Dendritic cell treated with granulocyte-macrophage colony-stimulating factor and Interleukin-4, amounts not matched to agents 40 ng/mL and 50 ng/mL, for 4 days (primary cell): ENCODE results near the gene MRRF.

Experiments used
- H3K27ac Mint-ChIP-seq: one replicate; pipeline ENCODE4 v1.8.0; 2022; ENCODE audit warnings: mild to moderate bottlenecking, mixed read lengths
- H3K27me3 Mint-ChIP-seq: one replicate; pipeline ENCODE4 v1.8.0; 2022; ENCODE audit warnings: mild to moderate bottlenecking, mixed read lengths
- H3K36me3 Mint-ChIP-seq: one replicate; pipeline ENCODE4 v1.8.0; 2022; ENCODE audit warnings: low read depth, mixed read lengths
- H3K4me1 Mint-ChIP-seq: one replicate; pipeline ENCODE4 v1.8.0; 2022; ENCODE audit warnings: low read depth, mixed read lengths
- H3K4me3 Mint-ChIP-seq: one replicate; pipeline ENCODE4 v1.8.0; 2022; ENCODE audit warnings: mild to moderate bottlenecking, moderate library complexity, mixed read lengths
- H3K9me3 Mint-ChIP-seq: one replicate; pipeline ENCODE4 v1.8.0; 2022; ENCODE audit warnings: mixed read lengths
- intact Hi-C: fragments of 100-400 bp; cut with micrococcal nuclease; formaldehyde crosslinking; loops from one replicate; pipeline ENCODE4 v1.15.0; 2022

The MRRF gene

DNA sequence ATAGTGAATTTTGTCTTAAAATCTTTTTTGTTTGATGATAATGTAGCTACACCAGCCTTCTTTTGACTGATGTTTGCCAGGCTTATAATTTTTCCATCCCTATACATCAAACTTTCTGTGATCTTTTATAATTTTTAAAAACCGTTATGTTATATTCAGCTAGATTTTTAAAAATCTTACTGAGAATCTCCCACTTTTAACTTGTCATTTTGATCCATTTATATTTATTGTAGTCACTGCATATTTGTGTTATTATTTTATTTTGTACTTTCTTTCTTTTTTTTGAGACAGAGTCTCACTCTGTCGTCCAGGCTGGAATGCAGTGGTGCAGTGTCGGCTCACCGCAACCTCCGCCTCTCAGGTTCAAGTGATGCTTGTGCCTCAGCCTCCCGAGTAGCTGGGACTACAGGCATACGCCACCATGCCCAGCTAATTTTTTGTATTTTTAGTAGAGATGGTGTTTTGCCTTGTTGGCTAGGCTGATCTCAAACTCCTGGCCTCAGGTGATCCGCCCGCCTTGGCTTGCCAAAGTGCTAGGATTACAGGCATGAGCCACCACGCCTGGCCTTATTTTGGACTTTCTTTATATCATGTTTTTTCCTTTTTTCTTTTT lies 12.7 kb downstream of the MRRF start:
- intact Hi-C loops = no loop called here
- Mint-ChIP-seq H3K27me3 (no peaks in the 10 kb centered on the region), H3K9me3 (peaks cover 12% of the 10 kb centered on the region), H3K4me1 (peaks cover 15% of the 10 kb centered on the region), H3K4me3 (no peak overlapping the region), H3K36me3 (peaks cover 95% of the 10 kb centered on the region), H3K27ac (no peak overlapping the region)

- H3K27ac Mint-ChIP-seq = no peak overlapping the region
- H3K4me1 Mint-ChIP-seq = peaks cover 6% of the 10 kb centered on the region
- H3K27me3 Mint-ChIP-seq = no peaks in the 10 kb centered on the region
- no peak overlapping the region for H3K4me3 Mint-ChIP-seq
- H3K9me3 Mint-ChIP-seq = peaks cover 11% of the 10 kb centered on the region
- peaks cover 93% of the 10 kb centered on the region for H3K36me3 Mint-ChIP-seq
- intact Hi-C loops = no loop called here
Measured at GRCh38 chr9:122281368-122281767, 16.7 kb downstream of the MRRF start.

- H3K4me3 Mint-ChIP-seq = no peak overlapping the region
- H3K4me1 Mint-ChIP-seq = peaks cover 22% of the 10 kb centered on the region
- H3K27ac Mint-ChIP-seq = no peak overlapping the region
- intact Hi-C loops = no loop called here
- peaks cover 77% of the 10 kb centered on the region for H3K36me3 Mint-ChIP-seq
- no peaks in the 10 kb centered on the region for H3K9me3 Mint-ChIP-seq
- no peaks in the 10 kb centered on the region for H3K27me3 Mint-ChIP-seq
Measured at GRCh38 chr9:122286764-122287163, 22.1 kb downstream of the MRRF start.

GRCh38 chr9:122287214-122287720 lies 22.6 kb downstream of the MRRF start:
- Mint-ChIP-seq H3K4me3 (no peak overlapping the region), H3K4me1 (peaks cover 22% of the 10 kb centered on the region), H3K27me3 (no peaks in the 10 kb centered on the region), H3K27ac (no peak overlapping the region), H3K9me3 (no peaks in the 10 kb centered on the region), H3K36me3 (peaks cover 77% of the 10 kb centered on the region)
- intact Hi-C loops = no loop called here

DNA sequence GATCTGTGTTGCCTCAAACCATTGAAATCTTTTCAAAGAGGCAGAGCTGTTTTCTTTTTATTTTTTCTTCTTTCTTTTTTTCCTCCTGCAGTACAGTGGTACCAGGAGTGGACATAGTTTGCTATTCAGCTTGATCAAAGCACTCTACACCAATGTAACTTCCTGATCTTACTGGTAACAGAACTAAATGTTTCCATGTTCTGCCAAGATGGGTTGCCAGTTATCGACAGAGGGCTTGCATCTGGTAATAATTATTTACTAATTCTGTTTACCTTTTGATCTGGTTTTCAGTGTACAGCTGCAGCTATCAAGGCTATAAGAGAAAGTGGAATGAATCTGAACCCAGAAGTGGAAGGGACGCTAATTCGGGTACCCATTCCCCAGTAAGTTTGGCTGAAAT lies 26.8 kb downstream of the MRRF start:
- H3K36me3 Mint-ChIP-seq = peaks cover 81% of the 10 kb centered on the region
- intact Hi-C loops = no loop called here
- H3K4me3 Mint-ChIP-seq = no peak overlapping the region
- no peaks in the 10 kb centered on the region for H3K27me3 Mint-ChIP-seq
- H3K9me3 Mint-ChIP-seq = no peaks in the 10 kb centered on the region
- H3K4me1 Mint-ChIP-seq = peaks cover 15% of the 10 kb centered on the region
- no peak overlapping the region for H3K27ac Mint-ChIP-seq

GRCh38 chr9:122294531-122294930 lies 29.8 kb downstream of the MRRF start:
- intact Hi-C loops = no loop called here
- H3K27me3 Mint-ChIP-seq = no peaks in the 10 kb centered on the region
- peaks cover 80% of the 10 kb centered on the region for H3K36me3 Mint-ChIP-seq
- H3K4me1 Mint-ChIP-seq = peaks cover 5% of the 10 kb centered on the region
- no peak overlapping the region for H3K27ac Mint-ChIP-seq
- no peak overlapping the region for H3K4me3 Mint-ChIP-seq
- H3K9me3 Mint-ChIP-seq = no peaks in the 10 kb centered on the region

DNA sequence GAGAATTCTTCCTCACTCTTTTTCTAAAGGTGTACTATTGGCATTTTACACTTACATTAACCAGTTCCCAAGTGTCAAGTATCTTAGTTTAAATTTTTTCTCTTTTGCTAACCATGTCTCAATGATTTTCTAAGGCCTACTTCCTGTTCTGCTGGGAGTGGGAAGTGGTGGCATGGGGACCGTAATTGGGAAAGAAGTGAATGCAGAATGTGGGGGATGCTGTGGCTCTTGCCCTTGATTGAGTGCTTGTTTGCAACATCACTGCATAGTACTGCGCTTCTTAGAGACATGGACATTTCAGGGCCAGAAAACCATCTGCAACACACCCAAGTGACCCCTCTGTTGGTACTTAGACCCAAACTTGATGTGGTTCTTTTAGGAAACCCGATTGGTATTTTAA lies 32.8 kb downstream of the MRRF start:
- Mint-ChIP-seq H3K27me3 (no peaks in the 10 kb centered on the region), H3K4me3 (no peak overlapping the region), H3K9me3 (no peaks in the 10 kb centered on the region), H3K4me1 (peaks cover 5% of the 10 kb centered on the region), H3K27ac (no peak overlapping the region), H3K36me3 (peaks cover 84% of the 10 kb centered on the region)
- intact Hi-C loops = no loop called here

DNA sequence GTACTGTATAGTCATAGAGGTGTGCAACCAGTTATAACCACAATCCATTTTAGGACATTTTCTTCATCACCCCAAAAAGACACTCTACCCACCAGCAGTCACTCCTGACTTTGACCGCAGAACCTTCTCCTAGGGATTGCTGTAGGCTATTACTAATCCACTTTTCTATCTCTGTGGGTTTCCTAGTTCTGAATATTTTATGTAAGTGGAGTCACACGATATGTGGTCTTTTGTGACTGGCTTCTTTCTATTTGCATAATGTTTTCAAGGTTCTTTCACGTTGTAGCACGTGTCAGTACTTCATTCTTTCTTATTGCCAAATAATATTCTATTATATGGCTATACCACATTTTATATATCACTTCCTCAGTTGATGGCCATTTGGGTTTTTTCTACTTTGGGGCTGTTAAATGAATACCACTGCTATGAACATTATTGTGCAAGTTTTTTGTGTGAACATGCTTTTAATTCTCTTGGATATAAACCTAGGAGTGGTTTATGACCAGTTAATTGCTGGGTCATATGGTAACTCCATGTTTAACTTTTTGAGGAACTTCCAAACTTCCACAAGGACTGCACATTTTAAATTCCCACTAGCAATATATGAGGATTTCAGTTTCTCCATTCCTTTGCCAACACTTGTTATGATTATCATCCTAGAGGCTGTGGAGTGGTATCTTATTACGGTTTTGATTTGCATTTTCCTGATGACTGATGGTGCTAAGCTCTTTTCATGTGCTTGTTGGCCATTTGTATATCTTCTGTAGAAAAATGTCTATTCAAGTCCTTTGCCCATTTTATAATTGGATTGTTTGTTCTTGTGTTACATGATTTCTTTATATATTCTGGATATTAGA lies 37.8 kb downstream of the MRRF start:
- H3K9me3 Mint-ChIP-seq = no peaks in the 10 kb centered on the region
- no peaks in the 10 kb centered on the region for H3K27me3 Mint-ChIP-seq
- no peak overlapping the region for H3K4me3 Mint-ChIP-seq
- intact Hi-C loops = no loop called here
- peaks cover 88% of the 10 kb centered on the region for H3K36me3 Mint-ChIP-seq
- peaks cover 2% of the 10 kb centered on the region for H3K4me1 Mint-ChIP-seq
- H3K27ac Mint-ChIP-seq = no peak overlapping the region

GRCh38 chr9:122307061-122307460 lies 42.4 kb downstream of the MRRF start:
- Mint-ChIP-seq H3K4me1 (no peaks in the 10 kb centered on the region), H3K27ac (no peak overlapping the region), H3K27me3 (no peaks in the 10 kb centered on the region), H3K4me3 (no peak overlapping the region), H3K36me3 (peaks cover 94% of the 10 kb centered on the region), H3K9me3 (no peaks in the 10 kb centered on the region)
- intact Hi-C loops = no loop called here

DNA sequence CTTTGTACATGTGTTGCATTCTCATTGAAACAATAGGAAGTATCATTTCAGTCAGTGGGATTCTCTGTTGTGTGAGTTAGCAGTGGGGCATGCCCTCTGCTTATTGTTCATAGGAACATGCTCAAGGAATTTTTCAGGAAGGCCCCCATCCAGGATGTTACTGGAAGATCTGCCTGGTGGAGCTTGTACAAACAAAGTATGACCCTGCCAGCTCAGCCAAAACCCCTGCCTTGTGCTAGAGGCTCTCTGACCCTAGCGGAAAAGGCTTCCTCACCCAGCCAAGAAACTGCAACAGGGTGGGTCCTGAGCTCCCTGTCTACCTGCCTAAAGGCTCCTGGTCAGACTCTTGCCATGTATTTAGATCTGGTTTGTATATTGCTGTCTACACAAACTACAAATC lies 43.2 kb downstream of the MRRF start:
- Mint-ChIP-seq H3K27ac (no peak overlapping the region), H3K27me3 (no peaks in the 10 kb centered on the region), H3K4me1 (no peaks in the 10 kb centered on the region), H3K4me3 (no peak overlapping the region), H3K9me3 (no peaks in the 10 kb centered on the region), H3K36me3 (peaks cover 97% of the 10 kb centered on the region)
- intact Hi-C loops = no loop called here

DNA sequence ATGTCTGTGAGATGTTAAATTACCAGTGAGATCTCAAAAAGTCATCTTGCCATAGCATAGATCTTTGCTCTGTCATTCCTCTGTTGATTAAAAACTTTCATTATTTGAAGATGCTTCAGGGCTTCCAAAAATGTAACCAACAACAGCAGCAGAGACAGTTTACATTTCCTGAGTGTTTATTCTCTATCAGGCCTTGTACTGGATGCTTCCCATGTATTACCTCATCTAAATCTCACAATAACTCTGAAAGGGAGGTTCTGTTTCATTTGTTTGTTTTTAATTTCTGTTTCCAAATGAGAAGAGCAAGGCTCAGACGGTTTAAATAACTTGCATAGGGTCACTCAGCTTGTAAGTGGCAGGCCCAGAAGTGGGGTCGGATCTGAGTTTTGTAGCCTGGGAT lies 45.2 kb downstream of the MRRF start:
- H3K9me3 Mint-ChIP-seq = no peaks in the 10 kb centered on the region

DNA sequence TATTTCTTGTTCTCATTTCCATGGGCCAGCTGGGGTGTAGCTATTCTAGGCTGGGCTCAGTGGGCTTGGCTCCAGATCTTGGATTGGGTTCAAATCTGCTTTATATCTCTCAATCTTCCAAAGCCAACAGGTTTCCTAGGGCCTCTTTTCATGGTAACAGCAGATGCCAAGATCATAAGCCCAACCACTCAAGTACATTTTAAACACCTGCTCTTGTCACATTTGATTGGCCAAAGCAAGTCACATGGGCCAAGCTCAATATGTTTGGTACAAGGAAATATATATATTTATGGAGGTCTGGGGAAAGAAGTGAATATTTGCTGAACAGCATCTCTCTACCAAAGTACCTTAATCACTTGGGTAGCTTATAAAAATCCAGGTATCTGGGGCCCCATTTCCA lies 49.5 kb downstream of the MRRF start:
- intact Hi-C loops = no loop called here
- H3K27me3 Mint-ChIP-seq = no peaks in the 10 kb centered on the region
- no peaks in the 10 kb centered on the region for H3K9me3 Mint-ChIP-seq
- H3K36me3 Mint-ChIP-seq = peaks cover 88% of the 10 kb centered on the region
- no peak overlapping the region for H3K27ac Mint-ChIP-seq
- no peak overlapping the region for H3K4me3 Mint-ChIP-seq
- no peaks in the 10 kb centered on the region for H3K4me1 Mint-ChIP-seq

More for the DNA sequence above, 45.2 kb downstream of the MRRF start:
- H3K27me3 Mint-ChIP-seq = no peaks in the 10 kb centered on the region
- no peak overlapping the region for H3K27ac Mint-ChIP-seq
- intact Hi-C loops = no loop called here
- H3K36me3 Mint-ChIP-seq = peaks cover 99% of the 10 kb centered on the region
- H3K4me3 Mint-ChIP-seq = no peak overlapping the region
- no peaks in the 10 kb centered on the region for H3K4me1 Mint-ChIP-seq

DNA sequence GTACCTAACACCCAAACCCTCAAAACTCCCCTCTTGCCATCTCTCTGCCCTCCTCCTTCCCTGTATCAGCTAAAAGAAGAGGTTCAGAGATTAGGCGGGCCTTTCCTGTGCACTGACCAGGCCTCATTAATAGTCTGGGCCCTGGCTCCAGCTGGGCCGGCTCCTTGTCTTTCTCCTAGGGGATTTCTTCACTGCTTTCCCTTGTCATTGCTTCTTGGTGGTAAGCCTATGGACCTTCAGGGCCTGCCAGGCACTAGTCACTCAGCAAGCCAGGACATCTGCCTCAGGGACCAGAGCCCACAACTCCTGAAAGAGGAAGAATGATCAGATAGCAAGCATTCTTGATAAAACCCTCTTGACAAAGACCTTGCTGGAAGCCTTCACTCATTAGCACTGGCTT lies 50.9 kb downstream of the MRRF start:
- H3K27ac Mint-ChIP-seq = no peak overlapping the region
- H3K36me3 Mint-ChIP-seq = peaks cover 88% of the 10 kb centered on the region
- intact Hi-C loops = no loop called here
- H3K4me3 Mint-ChIP-seq = no peak overlapping the region
- H3K4me1 Mint-ChIP-seq = peaks cover 5% of the 10 kb centered on the region
- no peaks in the 10 kb centered on the region for H3K9me3 Mint-ChIP-seq
- no peaks in the 10 kb centered on the region for H3K27me3 Mint-ChIP-seq

- Mint-ChIP-seq H3K9me3 (no peaks in the 10 kb centered on the region), H3K4me1 (peaks cover 6% of the 10 kb centered on the region), H3K4me3 (no peak overlapping the region), H3K27me3 (no peaks in the 10 kb centered on the region), H3K36me3 (peaks cover 81% of the 10 kb centered on the region), H3K27ac (no peak overlapping the region)
- intact Hi-C loops = no loop called here
Measured at GRCh38 chr9:122318284-122318683, 53.6 kb downstream of the MRRF start.
